DMS79 (cell line): ENCODE measurements around the gene CD7.

Source experiments
- DNase-seq: peaks from one replicate; lab custom pipeline; 2025; lab: John Stamatoyannopoulos, UW

CD7 gene

GRCh38 chr17:82278786-82279391 is 38.5 kb downstream of the CD7 start:
- DNase-seq = no peak

- no peak for DNase-seq
These were observed 39.1 kb downstream of the CD7 start for GRCh38 chr17:82278308-82278707.

- DNase-seq = no peak
These were observed 39.6 kb downstream of the CD7 start for GRCh38 chr17:82277851-82278250.

GRCh38 chr17:82276938-82277337 is 40.5 kb downstream of the CD7 start:
- no peak for DNase-seq

- no peak for DNase-seq
These were observed 42.1 kb downstream of the CD7 start for GRCh38 chr17:82275326-82275725.

- no peak for DNase-seq
These were observed 43.0 kb downstream of the CD7 start for GRCh38 chr17:82274134-82275020.

- DNase-seq = peak; percentile 19
These were observed 43.9 kb downstream of the CD7 start, which contains the start of gene CSNK1D for GRCh38 chr17:82273327-82274133. Gene CSNK1D (minus strand): TSS chr17:82273700. CDS start chr17:82273381, 319 bp downstream.

- DNase-seq = no peak
These were observed 44.7 kb downstream of the CD7 start for GRCh38 chr17:82272495-82273326.

GRCh38 chr17:82271401-82271800 is 46.0 kb downstream of the CD7 start:
- DNase-seq = no peak

- no peak for DNase-seq
These were observed 46.8 kb downstream of the CD7 start for GRCh38 chr17:82270651-82271050.

GRCh38 chr17:82269882-82270500 is 47.4 kb downstream of the CD7 start:
- DNase-seq = no peak

GRCh38 chr17:82269138-82269881 is 48.1 kb downstream of the CD7 start:
- DNase-seq = no peak

GRCh38 chr17:82267575-82268379 is 49.6 kb downstream of the CD7 start:
- no peak for DNase-seq

- no peak for DNase-seq
These were observed 51.3 kb downstream of the CD7 start for GRCh38 chr17:82266142-82266541.
